ENCODE data around the gene PPP6R1.

PPP6R1 gene

DNA sequence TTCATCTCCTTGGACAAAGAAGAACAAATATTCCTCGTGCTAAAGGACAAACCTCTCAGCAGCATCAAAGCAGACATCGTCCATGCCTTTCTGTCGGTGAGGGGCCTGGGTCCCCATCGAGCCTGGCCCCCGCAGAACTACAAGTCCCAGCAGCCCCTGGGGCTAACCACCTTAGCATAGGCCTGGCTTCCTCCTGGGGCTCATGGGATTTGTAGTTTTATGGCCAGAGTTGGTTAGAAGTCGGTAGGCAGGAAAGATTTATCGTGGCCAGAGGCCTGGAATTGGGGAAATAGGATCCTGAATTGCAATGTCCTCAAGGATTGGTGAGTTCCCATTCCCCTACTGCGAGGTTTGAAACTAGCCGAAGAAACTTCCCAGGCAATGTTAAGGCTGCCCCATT lies 46.7 kb upstream of the PPP6R1 start:
- Histone ChIP-seq H3K18ac (ENCODE audit: low read length) (no peak overlapping the region), H2BK5ac (ENCODE audit: low read depth, low read length, poor library complexity) (no peak overlapping the region), H2AFZ (ENCODE audit: insufficient read depth, low read length, poor library complexity) (no peak overlapping the region), H3K4me1 (ENCODE audit: control insufficient read depth in 1 of 2, insufficient read depth in 2 of 2, low read length in 2 of 2) (peaks cover 0 to 3% of the 10 kb centered on the region in 2 experiments), H3K79me2 (ENCODE audit: control insufficient read depth, insufficient read depth, low read length, poor library complexity) (no peaks in the 10 kb centered on the region), H3K9me3 (ENCODE audit: insufficient read depth, low read depth, low read length) (peaks cover 3% of the 10 kb centered on the region), H3K14ac (ENCODE audit: low read length) (no peak overlapping the region), H4K12ac (ENCODE audit: low read depth, low read length) (no peak overlapping the region), H2BK12ac (ENCODE audit: low read length) (no peak overlapping the region), H2AK5ac (ENCODE audit: low read length) (no peak overlapping the region), H3K4me2 (ENCODE audit: low read length) (no peak overlapping the region), H2BK120ac (ENCODE audit: insufficient read depth, low read length, poor library complexity) (no peak overlapping the region), H4K91ac (ENCODE audit: low read depth, low read length) (no peak overlapping the region), H3K4ac (ENCODE audit: low read depth, low read length) (no peak overlapping the region), H3K27ac (ENCODE audit: low read depth, low read length) (no peak overlapping the region), H3K4me3 (ENCODE audit: low read depth, low read length) (no peak overlapping the region), H3K79me1 (ENCODE audit: low read length) (no peaks in the 10 kb centered on the region), H3K9ac (ENCODE audit: low read length) (no peak overlapping the region), H3K23ac (ENCODE audit: low read length) (no peak overlapping the region), H4K8ac (ENCODE audit: low read depth, low read length) (no peak overlapping the region), H3K27me3 (ENCODE audit: insufficient read depth, low read length) (no peaks in the 10 kb centered on the region), H3K36me3 (ENCODE audit: control insufficient read depth in 1 of 2, insufficient read depth in 2 of 2, low read length in 2 of 2) (peaks cover 27 to 36% of the 10 kb centered on the region in 2 experiments)
- no CpG with 5 or more reads among the region's 9 CpGs for WGBS (ENCODE audit: extremely low coverage, insufficient coverage, insufficient read length)
- DNase-seq: peak; percentile 27 to 77

- Histone ChIP-seq H4K91ac (ENCODE audit: low read depth, low read length) (no peak overlapping the region), H3K18ac (ENCODE audit: low read length) (no peak overlapping the region), H3K36me3 (ENCODE audit: control insufficient read depth in 1 of 2, insufficient read depth in 2 of 2, low read length in 2 of 2) (peaks cover 25 to 36% of the 10 kb centered on the region in 2 experiments), H2BK12ac (ENCODE audit: low read length) (no peak overlapping the region), H3K9me3 (ENCODE audit: insufficient read depth, low read depth, low read length) (peaks cover 3% of the 10 kb centered on the region), H3K27ac (ENCODE audit: low read depth, low read length) (no peak overlapping the region), H3K9ac (ENCODE audit: low read length) (no peak overlapping the region), H3K79me1 (ENCODE audit: low read length) (no peaks in the 10 kb centered on the region), H4K12ac (ENCODE audit: low read depth, low read length) (no peak overlapping the region), H2AK5ac (ENCODE audit: low read length) (no peak overlapping the region), H3K4me2 (ENCODE audit: low read length) (no peak overlapping the region), H3K4me1 (ENCODE audit: control insufficient read depth in 1 of 2, insufficient read depth in 2 of 2, low read length in 2 of 2) (peaks cover 0 to 3% of the 10 kb centered on the region in 2 experiments), H4K8ac (ENCODE audit: low read depth, low read length) (no peak overlapping the region), H3K23ac (ENCODE audit: low read length) (no peak overlapping the region), H3K27me3 (ENCODE audit: insufficient read depth, low read length) (no peaks in the 10 kb centered on the region), H2BK120ac (ENCODE audit: insufficient read depth, low read length, poor library complexity) (no peak overlapping the region), H2AFZ (ENCODE audit: insufficient read depth, low read length, poor library complexity) (no peak overlapping the region), H3K4me3 (ENCODE audit: low read depth, low read length) (no peak overlapping the region), H3K14ac (ENCODE audit: low read length) (no peak overlapping the region), H3K4ac (ENCODE audit: low read depth, low read length) (no peak overlapping the region), H2BK5ac (ENCODE audit: low read depth, low read length, poor library complexity) (no peak overlapping the region), H3K79me2 (ENCODE audit: control insufficient read depth, insufficient read depth, low read length, poor library complexity) (no peaks in the 10 kb centered on the region)
- no CpG with 5 or more reads among the region's 14 CpGs for WGBS (ENCODE audit: extremely low coverage, insufficient coverage, insufficient read length)
- DNase-seq: no peak
Observed at GRCh38 chr19:55304980-55305379, 46.2 kb upstream of the PPP6R1 start.

GRCh38 chr19:55304279-55304978 lies 45.6 kb upstream of the PPP6R1 start:
- H3K23ac ChIP-seq (ENCODE audit: low read length): no peak overlapping the region
- H3K4me2 ChIP-seq (ENCODE audit: low read length): no peak overlapping the region
- no peaks in the 10 kb centered on the region for H3K79me1 ChIP-seq (ENCODE audit: low read length)
- H3K4me3 ChIP-seq (ENCODE audit: low read depth, low read length): no peak overlapping the region
- peaks cover 0 to 3% of the 10 kb centered on the region in 2 experiments for H3K4me1 ChIP-seq (ENCODE audit: control insufficient read depth in 1 of 2, insufficient read depth in 2 of 2, low read length in 2 of 2)
- no peak overlapping the region for H3K4ac ChIP-seq (ENCODE audit: low read depth, low read length)
- H2AK5ac ChIP-seq (ENCODE audit: low read length): no peak overlapping the region
- H3K27ac ChIP-seq (ENCODE audit: low read depth, low read length): no peak overlapping the region
- no peak overlapping the region for H2BK5ac ChIP-seq (ENCODE audit: low read depth, low read length, poor library complexity)
- H4K8ac ChIP-seq (ENCODE audit: low read depth, low read length): no peak overlapping the region
- H4K12ac ChIP-seq (ENCODE audit: low read depth, low read length): no peak overlapping the region
- H3K14ac ChIP-seq (ENCODE audit: low read length): no peak overlapping the region
- no CpG with 5 or more reads among the region's 39 CpGs for WGBS (ENCODE audit: extremely low coverage, insufficient coverage, insufficient read length)
- H2BK12ac ChIP-seq (ENCODE audit: low read length): no peak overlapping the region
- peaks cover 3% of the 10 kb centered on the region for H3K9me3 ChIP-seq (ENCODE audit: insufficient read depth, low read depth, low read length)
- DNase-seq: peak; percentile 83 to 86
- no peak overlapping the region for H3K18ac ChIP-seq (ENCODE audit: low read length)
- no peak overlapping the region for H4K91ac ChIP-seq (ENCODE audit: low read depth, low read length)
- H3K36me3 ChIP-seq (ENCODE audit: control insufficient read depth in 1 of 2, insufficient read depth in 2 of 2, low read length in 2 of 2): peaks cover 20 to 36% of the 10 kb centered on the region in 2 experiments
- H3K79me2 ChIP-seq (ENCODE audit: control insufficient read depth, insufficient read depth, low read length, poor library complexity): no peaks in the 10 kb centered on the region
- no peak overlapping the region for H3K9ac ChIP-seq (ENCODE audit: low read length)
- H2BK120ac ChIP-seq (ENCODE audit: insufficient read depth, low read length, poor library complexity): no peak overlapping the region
- no peak overlapping the region for H2AFZ ChIP-seq (ENCODE audit: insufficient read depth, low read length, poor library complexity)
- no peaks in the 10 kb centered on the region for H3K27me3 ChIP-seq (ENCODE audit: insufficient read depth, low read length)

- no peak overlapping the region for H3K27ac ChIP-seq (ENCODE audit: low read depth, low read length)
- no peak overlapping the region for H3K9ac ChIP-seq (ENCODE audit: low read length)
- peaks cover 14 to 32% of the 10 kb centered on the region in 2 experiments for H3K36me3 ChIP-seq (ENCODE audit: control insufficient read depth in 1 of 2, insufficient read depth in 2 of 2, low read length in 2 of 2)
- peaks cover 3% of the 10 kb centered on the region for H3K9me3 ChIP-seq (ENCODE audit: insufficient read depth, low read depth, low read length)
- no peak overlapping the region for H2BK12ac ChIP-seq (ENCODE audit: low read length)
- H3K23ac ChIP-seq (ENCODE audit: low read length): no peak overlapping the region
- no peak overlapping the region for H4K91ac ChIP-seq (ENCODE audit: low read depth, low read length)
- H3K4me1 ChIP-seq (ENCODE audit: control insufficient read depth in 1 of 2, insufficient read depth in 2 of 2, low read length in 2 of 2): peaks cover 0 to 3% of the 10 kb centered on the region in 2 experiments
- DNase-seq: no peak
- no peaks in the 10 kb centered on the region for H3K27me3 ChIP-seq (ENCODE audit: insufficient read depth, low read length)
- H3K18ac ChIP-seq (ENCODE audit: low read length): no peak overlapping the region
- no peak overlapping the region for H3K4me2 ChIP-seq (ENCODE audit: low read length)
- no peak overlapping the region for H2BK5ac ChIP-seq (ENCODE audit: low read depth, low read length, poor library complexity)
- no peak overlapping the region for H2AK5ac ChIP-seq (ENCODE audit: low read length)
- H4K8ac ChIP-seq (ENCODE audit: low read depth, low read length): no peak overlapping the region
- H2BK120ac ChIP-seq (ENCODE audit: insufficient read depth, low read length, poor library complexity): no peak overlapping the region
- H3K79me1 ChIP-seq (ENCODE audit: low read length): no peaks in the 10 kb centered on the region
- no peak overlapping the region for H2AFZ ChIP-seq (ENCODE audit: insufficient read depth, low read length, poor library complexity)
- no peak overlapping the region for H3K4me3 ChIP-seq (ENCODE audit: low read depth, low read length)
- no peak overlapping the region for H3K14ac ChIP-seq (ENCODE audit: low read length)
- H3K4ac ChIP-seq (ENCODE audit: low read depth, low read length): no peak overlapping the region
- no CpG with 5 or more reads among the region's 11 CpGs for WGBS (ENCODE audit: extremely low coverage, insufficient coverage, insufficient read length)
- no peaks in the 10 kb centered on the region for H3K79me2 ChIP-seq (ENCODE audit: control insufficient read depth, insufficient read depth, low read length, poor library complexity)
- no peak overlapping the region for H4K12ac ChIP-seq (ENCODE audit: low read depth, low read length)
Observed at GRCh38 chr19:55303477-55303876, 44.7 kb upstream of the PPP6R1 start.

Data from trophoblast cell (in vitro differentiated cells and primary cell).